H1 (cell line): ENCODE results near the gene PLAC1. TPM values are rescaled to one million over a fixed set of nuclear protein-coding genes. Genes with fewer than 3 reads are reported as not detected.

Source experiments
- CTCF ChIA-PET: fragments of 300-600 bp; sonication (Branson Sonifier 250); formaldehyde crosslinking; loops from one replicate; lab custom pipeline; 2021; ENCODE audit not compliant: partially characterized antibody; lab: Charles Lee
- POLR2A ChIA-PET: fragments of 300-600 bp; sonication (Branson Sonifier 250); formaldehyde crosslinking; loops from one replicate; lab custom pipeline; 2021; ENCODE audit warnings: inconsistent platforms; ENCODE audit not compliant: partially characterized antibody; lab: Charles Lee
- DNase-seq, 2 experiments: peaks; one replicate each; pipeline versions ENCODE4 v3.0.0 to v3.0.0-alpha.2; 2010 to 2022; ENCODE audit warnings: low spot score in 2 of 2, low read depth in 1 of 2, mixed read lengths in 1 of 2
- FAIRE-seq: peaks from 2 replicates; lab custom pipeline; 2011; peaks lifted over from hg19 to GRCh38; lab: Jason Lieb, UNC
- H2AFZ ChIP-seq: 2 replicates; pipeline ENCODE4 v1.8.1; 2012; ENCODE audit warnings: low read length, inconsistent platforms
- H2AK5ac ChIP-seq: 2 replicates; pipeline ENCODE4 v1.6.1; 2013; ENCODE audit warnings: low read depth, low read length
- H2BK120ac ChIP-seq: replicated peaks from 2 replicates; pipeline ENCODE3; 2013; ENCODE audit warnings: low read depth, low read length, inconsistent platforms
- H2BK12ac ChIP-seq: 2 replicates; pipeline ENCODE4 v1.6.1; 2013; ENCODE audit warnings: low read depth, low read length
- H2BK15ac ChIP-seq: 2 replicates; pipeline ENCODE4 v1.6.1; 2013; ENCODE audit warnings: low read length
- H2BK20ac ChIP-seq: 2 replicates; pipeline ENCODE4 v1.6.1; 2013; ENCODE audit warnings: low read length
- H2BK5ac ChIP-seq: 2 replicates; pipeline ENCODE4 v1.6.1; 2013; ENCODE audit warnings: low read depth, low read length
- H3K14ac ChIP-seq: 2 replicates; pipeline ENCODE4 v1.6.1; 2013; ENCODE audit warnings: inconsistent platforms; ENCODE audit not compliant: insufficient read length
- H3K18ac ChIP-seq: 2 replicates; pipeline ENCODE4 v1.6.1; 2013; ENCODE audit warnings: low read length; ENCODE audit errors: extremely low read depth
- H3K23ac ChIP-seq: 2 replicates; pipeline ENCODE4 v1.6.1; 2013; ENCODE audit warnings: inconsistent platforms; ENCODE audit not compliant: insufficient read length
- H3K23me2 ChIP-seq: 2 replicates; pipeline ENCODE4 v1.6.1; 2013; ENCODE audit warnings: low read depth, low read length
- H3K27ac ChIP-seq: 2 replicates; pipeline ENCODE4 v1.6.1; 2011; ENCODE audit warnings: low read depth, low read length, inconsistent platforms
- H3K27me3 ChIP-seq, 4 experiments: replicated peaks in 1 of 4; 1 replicate in 1 of 4; 2 replicates in 3 of 4; pipeline versions ENCODE4 v1.6.1 to v1.8.1; 2011 to 2013; ENCODE audit warnings: low read length in 3 of 4, mild to moderate bottlenecking in 3 of 4, inconsistent platforms in 2 of 4, mixed read lengths in 2 of 4, moderate library complexity in 1 of 4; ENCODE audit not compliant: control insufficient read depth in 3 of 4, insufficient read depth in 3 of 4; ENCODE audit errors: extremely low read depth in 1 of 4
- H3K36me3 ChIP-seq, 4 experiments: 2 replicates each; pipeline versions ENCODE4 v1.6.1 to v1.8.1; 2011 to 2013; ENCODE audit warnings: mild to moderate bottlenecking in 4 of 4, low read length in 3 of 4, moderate library complexity in 2 of 4, control low read depth in 1 of 4, inconsistent platforms in 1 of 4; ENCODE audit not compliant: insufficient read depth in 4 of 4, control insufficient read depth in 2 of 4
- H3K4ac ChIP-seq: replicated peaks from 2 replicates; pipeline ENCODE3; 2013; ENCODE audit warnings: low read length, low read depth, mixed read lengths, inconsistent platforms; ENCODE audit not compliant: insufficient read length
- H3K4me1 ChIP-seq, 4 experiments: replicated peaks in 1 of 4; 1 replicate in 1 of 4; 2 replicates in 3 of 4; pipeline versions ENCODE4 v1.6.1 to v1.8.1; 2011 to 2013; ENCODE audit warnings: low read length in 3 of 4, inconsistent platforms in 2 of 4, mixed read lengths in 1 of 4; ENCODE audit not compliant: insufficient read depth in 4 of 4, control insufficient read depth in 3 of 4
- H3K4me2 ChIP-seq, 2 experiments: 2 replicates each; pipeline versions ENCODE4 v1.6.1 to v1.8.1; 2011 to 2013; ENCODE audit warnings: low read depth in 2 of 2, low read length in 2 of 2, control low read depth in 1 of 2, inconsistent platforms in 1 of 2, mild to moderate bottlenecking in 1 of 2; ENCODE audit not compliant: insufficient read depth in 1 of 2
- H3K4me3 ChIP-seq, 4 experiments: fragments of 200-600, 300-600 bp in 1 of 4; sonication (generic), shearing (Covaris generic), sonication (Bioruptor Twin) in 1 of 4; 2 replicates each; pipeline versions ENCODE4 v1.5.1 to v1.8.1; 2011 to 2016; ENCODE audit warnings: low read length in 4 of 4, low read depth in 3 of 4, control low read depth in 2 of 4, inconsistent platforms in 2 of 4, mild to moderate bottlenecking in 2 of 4, mixed read lengths in 1 of 4, moderate library complexity in 1 of 4; ENCODE audit not compliant: insufficient read depth in 2 of 4; ENCODE audit errors: extremely low read depth in 1 of 4
- H3K56ac ChIP-seq: replicated peaks from 2 replicates; pipeline ENCODE3; 2013; ENCODE audit warnings: low read depth, mild to moderate bottlenecking, mixed read lengths, low read length, inconsistent platforms; ENCODE audit not compliant: insufficient read length
- H3K79me1 ChIP-seq: 2 replicates; pipeline ENCODE4 v1.6.1; 2013; ENCODE audit warnings: low read depth, low read length, control low read depth
- H3K79me2 ChIP-seq, 2 experiments: 2 replicates each; pipeline versions ENCODE4 v1.6.1 to v1.8.1; 2012 to 2013; ENCODE audit warnings: low read length in 2 of 2, mild to moderate bottlenecking in 2 of 2, inconsistent platforms in 1 of 2; ENCODE audit not compliant: insufficient read depth in 2 of 2, control insufficient read depth in 1 of 2
- H3K9ac ChIP-seq, 4 experiments: replicated peaks in 1 of 4; 1 replicate in 1 of 4; 2 replicates in 3 of 4; pipeline versions ENCODE4 v1.6.1 to v1.8.1; 2011 to 2013; ENCODE audit warnings: low read depth in 3 of 4, low read length in 3 of 4, control low read depth in 2 of 4, mild to moderate bottlenecking in 2 of 4, moderate library complexity in 2 of 4, inconsistent platforms in 1 of 4; ENCODE audit errors: extremely low read depth in 1 of 4
- H3K9me3 ChIP-seq, 2 experiments: 2 replicates each; pipeline versions ENCODE4 v1.6.1 to v1.8.1; 2012 to 2013; ENCODE audit warnings: mild to moderate bottlenecking in 2 of 2, moderate library complexity in 2 of 2, control low read depth in 1 of 2, inconsistent platforms in 1 of 2, low read depth in 1 of 2, low read length in 1 of 2, mixed read lengths in 1 of 2; ENCODE audit not compliant: insufficient read depth in 2 of 2
- H4K20me1 ChIP-seq, 2 experiments: replicated peaks in 1 of 2; 2 replicates each; pipeline versions ENCODE3 to v1.8.1; 2011 to 2013; ENCODE audit warnings: inconsistent platforms in 2 of 2, low read length in 2 of 2, mild to moderate bottlenecking in 1 of 2; ENCODE audit not compliant: insufficient read depth in 2 of 2, control insufficient read depth in 1 of 2
- H4K5ac ChIP-seq: 2 replicates; pipeline ENCODE4 v1.6.1; 2013; ENCODE audit warnings: low read length, low read depth, mixed read lengths, inconsistent platforms; ENCODE audit not compliant: insufficient read length
- H4K8ac ChIP-seq: 2 replicates; pipeline ENCODE4 v1.8.0; 2013; ENCODE audit warnings: mild to moderate bottlenecking, moderate library complexity, low read length, inconsistent platforms; ENCODE audit not compliant: insufficient read depth; ENCODE audit errors: extremely low read depth
- H4K91ac ChIP-seq: replicated peaks from 2 replicates; pipeline ENCODE3; 2013; ENCODE audit warnings: low read length, mixed read lengths, inconsistent platforms; ENCODE audit not compliant: insufficient read length
- NRF1 ChIP-seq: IDR thresholded peaks from 2 replicates; pipeline ENCODE4 v1.6.1; 2011; ENCODE audit warnings: mild to moderate bottlenecking, low read depth, low read length, improper control_type of control experiment
- RNF2 ChIP-seq: fragments of 200-900, 300-1000 bp; sonication (generic); IDR thresholded peaks from 2 replicates; pipeline ENCODE4 v1.7.1; 2016; ENCODE audit warnings: borderline replicate concordance, low read depth, mild to moderate bottlenecking, antibody characterized with exemption, low read length; ENCODE audit not compliant: poor library complexity, severe bottlenecking; ENCODE audit errors: missing control alignments
- RXRA ChIP-seq: IDR thresholded peaks from 2 replicates; pipeline ENCODE4 v1.6.1; 2011; ENCODE audit warnings: low read depth, mild to moderate bottlenecking, low read length, moderate library complexity; ENCODE audit not compliant: insufficient read depth
- WGBS, 2 experiments: shearing (Covaris generic) in 1 of 2; methylation state at CpG; one replicate each; pipeline versions ENCODE4 v1.1.6 to v1.1.7; 2013 to 2015; ENCODE audit warnings: low lambda C conversion rate in 2 of 2, mixed read lengths in 2 of 2, inconsistent platforms in 1 of 2, low coverage in 1 of 2, missing lambda C conversion rate in 1 of 2; ENCODE audit not compliant: insufficient replicate concordance in 2 of 2, insufficient coverage in 1 of 2, insufficient read length in 1 of 2; ENCODE audit errors: extremely low coverage in 1 of 2, missing lambda C conversion rate in 1 of 2; 5-methylcytosine and 5-hydroxymethylcytosine counted together
- polyA plus RNA-seq, 7 experiments: library from polyadenylated mRNA; depleted of rRNA in 3 of 7; stranded (reverse) in 5 of 7; unstranded in 2 of 7; fragments of >200 nt in 5 of 7; fragments of 200-250 nt in 2 of 7; gene quantifications; 1 replicate in 5 of 7; 2 replicates in 1 of 7; 4 replicates in 1 of 7; pipeline versions ENCODE4 v1.2.1 to v1.2.3, GENCODE V29; 2011 to 2013; ENCODE audit warnings: missing spikeins in 2 of 7, mixed read lengths in 2 of 7
- total RNA-seq: library from RNA; stranded (reverse); fragmentation: NEBNext Ultra II Directional; extraction: Animal tissue kit (Norgen Biotek cat#: 25700); gene quantifications from 2 replicates; pipeline ENCODE4 v1.2.1, GENCODE V29; 2021

Gene PLAC1
- total and polyA plus RNA-seq, 2 of the 8 experiments (the other 6 are each of a cell fraction or from before 2014, with no cell fraction given) = 1.8 TPM; not detected in 1

GRCh38 chrX:134634691-134635090, 23.6 kb downstream of the PLAC1 start:
- TF ChIP-seq RXRA = no peak
- no peak for TF ChIP-seq NRF1
- no peak for TF ChIP-seq RNF2
- Histone ChIP-seq H3K9ac (no peak overlapping the region), H3K14ac (no peak overlapping the region), H3K27ac (no peak overlapping the region), H3K23ac (no peak overlapping the region), H4K5ac (no peak overlapping the region), H2AFZ (no peak overlapping the region), H3K9me3 (no peaks in the 10 kb centered on the region), H4K8ac (no peak overlapping the region), H2BK5ac (no peak overlapping the region), H2BK120ac (no peak overlapping the region), H3K36me3 (no peaks in the 10 kb centered on the region), H3K4ac (no peak overlapping the region), H2AK5ac (no peak overlapping the region), H2BK15ac (no peak overlapping the region), H4K91ac (no peak overlapping the region), H3K79me1 (no peaks in the 10 kb centered on the region), H2BK20ac (no peak overlapping the region), H3K4me1 (no peaks in the 10 kb centered on the region), H3K4me2 (no peak overlapping the region), H3K18ac (no peak overlapping the region), H3K27me3 (no peaks in the 10 kb centered on the region), H4K20me1 (no peaks in the 10 kb centered on the region), H3K4me3 (no peak overlapping the region), H3K23me2 (no peaks in the 10 kb centered on the region), H3K56ac (no peak overlapping the region), H3K79me2 (no peaks in the 10 kb centered on the region), H2BK12ac (no peak overlapping the region)
- 98% methylated on average over 3 of the region's 5 CpGs; no CpG with 5 or more reads in 1 of the 2 experiments for WGBS, 2 experiments
- POLR2A ChIA-PET = no interaction called here
- DNase-seq (no peak), FAIRE-seq (no peak)
- CTCF ChIA-PET = interaction anchor here (1.1 kb wide), 1 partner anchor 92 kb away, joined by 3 read pairs; no protein-coding TSS in a partner anchor
